CD4-positive, alpha-beta T cell treated with Interleukin-1 beta for 1 hour (primary cell): Measurements from ENCODE around the gene BEST4.
"Not testable (repeated sequence)": the region's sequence is repeated elsewhere in the genome, so short reads cannot be mapped to it uniquely, and the experiment has no call there.

Experiments
- DNase-seq, 2 donors: peaks; one replicate each; pipeline ENCODE4 v3.0.0-alpha.2; 2020 to 2022

The BEST4 gene

GRCh38 chr1:44801491-44802305 lies 13.7 kb upstream of the BEST4 start:
- peak; percentile 41 to 59 for DNase-seq

GRCh38 chr1:44799770-44800584 lies 12.0 kb upstream of the BEST4 start, which contains the start of gene PLK3:
Gene PLK3, plus strand, starts transcription at chr1:44800377. Its CDS starts 87 bp downstream, at chr1:44800464.
- DNase-seq, result peak; percentile 99

GRCh38 chr1:44798481-44799365 lies 10.8 kb upstream of the BEST4 start:
- no peak for DNase-seq

- DNase-seq, result not testable (repeated sequence)
These were observed 9.9 kb upstream of the BEST4 start for GRCh38 chr1:44797886-44798285.

GRCh38 chr1:44792736-44793502 lies 4.9 kb upstream of the BEST4 start:
- DNase-seq, result no peak

GRCh38 chr1:44790968-44791801 lies 3.2 kb upstream of the BEST4 start:
- no peak for DNase-seq

GRCh38 chr1:44787506-44787905 lies 464 bp downstream of the BEST4 start:
- no peak for DNase-seq

GRCh38 chr1:44786841-44787426 lies 1.0 kb downstream of the BEST4 start:
- no peak for DNase-seq

GRCh38 chr1:44786138-44786840 lies 1.7 kb downstream of the BEST4 start:
- DNase-seq, result peak; percentile 73 to 79

GRCh38 chr1:44785501-44786137 lies 2.4 kb downstream of the BEST4 start:
- DNase-seq, result no peak

- DNase-seq, result no peak
These were observed 3.0 kb downstream of the BEST4 start for GRCh38 chr1:44785029-44785380.

- DNase-seq, result peak; percentile 11 to 43
These were observed 3.6 kb downstream of the BEST4 start for GRCh38 chr1:44784094-44785028.

- DNase-seq, result no peak
These were observed 4.3 kb downstream of the BEST4 start for GRCh38 chr1:44783697-44784093.

- DNase-seq, result no peak
These were observed 7.3 kb downstream of the BEST4 start for GRCh38 chr1:44780583-44781121.

GRCh38 chr1:44778705-44779576 lies 9.0 kb downstream of the BEST4 start:
- DNase-seq, result no peak

GRCh38 chr1:44777969-44778635 lies 9.9 kb downstream of the BEST4 start:
- DNase-seq, result no peak

GRCh38 chr1:44777547-44777946 lies 10.4 kb downstream of the BEST4 start:
- no peak for DNase-seq
